Erythroblast (primary cell): Measurements from ENCODE around the gene MYL9.
"Not testable (repeated sequence)": the region's sequence is repeated elsewhere in the genome, so short reads cannot be mapped to it uniquely, and the experiment has no call there.

Experiments used
- DNase-seq, 2 experiments: peaks; one replicate each; lab custom pipeline; 2025; lab: John Stamatoyannopoulos, UW
- GATA1 ChIP-seq: IDR thresholded peaks from 2 replicates; pipeline ENCODE4 v1.6.1; 2011; ENCODE audit warnings: low read depth, mild to moderate bottlenecking, control low read depth, low read length, moderate library complexity
- POLR2A ChIP-seq: IDR thresholded peaks from 2 replicates; pipeline ENCODE4 v1.6.1; 2011; ENCODE audit warnings: mild to moderate bottlenecking, low read length

Gene MYL9

GRCh38 chr20:36549942-36550789 lies 8.8 kb downstream of the MYL9 start:
- DNase-seq = no peak
- TF ChIP-seq POLR2A = no peak
- no peak for TF ChIP-seq GATA1

DNA sequence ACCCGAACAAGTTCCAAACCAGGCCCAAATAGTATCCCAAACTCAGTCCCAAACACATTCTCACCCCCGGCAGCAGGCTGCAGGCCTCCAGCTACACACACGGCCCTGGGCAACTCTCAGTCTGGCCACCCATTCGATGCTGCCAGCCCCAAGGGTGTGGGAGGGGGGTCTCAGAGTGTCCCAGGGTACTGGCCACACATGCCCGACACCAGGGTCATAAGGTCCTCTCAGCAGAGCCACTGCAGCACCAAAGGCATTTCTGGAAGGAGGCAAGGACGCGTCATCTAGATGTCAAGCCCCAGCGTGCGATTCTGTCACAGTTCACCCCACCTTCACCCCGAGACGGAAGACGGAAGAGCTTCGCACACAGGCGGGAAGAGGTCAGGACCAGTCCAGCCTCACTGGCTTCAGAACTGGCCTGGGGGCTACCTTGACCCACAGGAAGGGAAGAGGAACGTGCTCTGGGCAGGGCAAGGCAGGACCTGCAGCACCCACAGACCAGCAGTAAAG lies 9.5 kb downstream of the MYL9 start:
- no peak for DNase-seq
- no peak for TF ChIP-seq GATA1
- no peak for TF ChIP-seq POLR2A

GRCh38 chr20:36555248-36555647 lies 13.9 kb downstream of the MYL9 start:
- TF ChIP-seq GATA1 (no peak), POLR2A (no peak)
- DNase-seq = no peak

- DNase-seq = no peak
- TF ChIP-seq GATA1 (no peak), POLR2A (no peak)
Observed at GRCh38 chr20:36562724-36563123, 21.4 kb downstream of the MYL9 start.

DNA sequence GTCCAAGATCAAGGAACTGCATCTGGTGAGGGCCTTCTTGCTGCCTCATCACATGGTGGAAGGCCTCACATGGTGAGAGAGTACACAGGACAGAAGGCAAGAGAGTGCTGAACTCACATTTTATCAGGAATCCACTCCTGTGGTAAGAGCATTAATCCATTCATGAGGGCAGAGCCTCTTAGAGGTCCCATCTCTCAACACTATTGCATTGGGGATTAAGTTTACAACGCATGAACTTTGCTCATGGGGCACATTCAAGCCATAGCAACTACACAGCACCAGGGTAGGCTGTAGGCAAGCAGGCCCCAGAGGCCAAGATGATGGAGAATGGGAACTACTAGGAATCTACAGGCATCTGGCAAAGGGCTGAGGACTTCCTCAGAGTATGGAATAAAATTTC lies 22.1 kb downstream of the MYL9 start:
- DNase-seq = no peak
- TF ChIP-seq GATA1 (no peak), POLR2A (no peak)

DNA sequence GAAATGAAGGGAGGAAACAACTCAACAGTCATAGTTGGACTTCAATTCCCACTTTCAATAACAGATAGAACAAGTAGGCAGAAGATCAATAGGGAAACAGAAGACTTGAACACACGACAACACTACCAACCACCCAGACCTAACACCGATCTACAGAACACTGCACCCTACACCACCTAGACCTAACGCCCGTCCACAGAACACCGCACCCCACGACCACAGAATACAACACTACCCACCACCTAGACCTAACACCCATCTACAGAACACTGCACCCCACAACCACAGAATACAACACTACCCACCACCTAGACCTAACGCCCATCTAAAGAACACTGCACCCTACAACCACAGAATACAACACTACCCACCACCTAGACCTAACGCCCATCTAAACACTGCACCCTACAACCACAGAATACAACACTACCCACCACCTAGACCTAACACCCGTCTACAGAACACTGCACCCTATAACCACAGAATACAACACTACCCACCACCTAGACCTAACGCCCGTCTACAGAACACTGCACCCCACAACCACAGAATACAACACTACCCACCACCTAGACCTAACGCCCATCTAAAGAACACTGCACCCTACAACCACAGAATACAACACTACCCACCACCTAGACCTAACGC lies 22.9 kb downstream of the MYL9 start:
- not testable (repeated sequence) for DNase-seq

- not testable (repeated sequence) for DNase-seq
Observed at GRCh38 chr20:36564726-36565121, 23.4 kb downstream of the MYL9 start.

- DNase-seq = no peak
- TF ChIP-seq GATA1 (no peak), POLR2A (no peak)
Observed at GRCh38 chr20:36565520-36565919, 24.2 kb downstream of the MYL9 start.

GRCh38 chr20:36569847-36570429 lies 28.6 kb downstream of the MYL9 start:
- TF ChIP-seq GATA1 = no peak
- TF ChIP-seq POLR2A = no peak
- no peak for DNase-seq

- no peak for DNase-seq
- TF ChIP-seq POLR2A (no peak), GATA1 (no peak)
Observed at GRCh38 chr20:36571564-36572504, 30.5 kb downstream of the MYL9 start.

- peak; percentile 52 to 53 for DNase-seq
- TF ChIP-seq GATA1 = no peak
- no peak for TF ChIP-seq POLR2A
Observed at GRCh38 chr20:36572701-36573102, 31.4 kb downstream of the MYL9 start.

DNA sequence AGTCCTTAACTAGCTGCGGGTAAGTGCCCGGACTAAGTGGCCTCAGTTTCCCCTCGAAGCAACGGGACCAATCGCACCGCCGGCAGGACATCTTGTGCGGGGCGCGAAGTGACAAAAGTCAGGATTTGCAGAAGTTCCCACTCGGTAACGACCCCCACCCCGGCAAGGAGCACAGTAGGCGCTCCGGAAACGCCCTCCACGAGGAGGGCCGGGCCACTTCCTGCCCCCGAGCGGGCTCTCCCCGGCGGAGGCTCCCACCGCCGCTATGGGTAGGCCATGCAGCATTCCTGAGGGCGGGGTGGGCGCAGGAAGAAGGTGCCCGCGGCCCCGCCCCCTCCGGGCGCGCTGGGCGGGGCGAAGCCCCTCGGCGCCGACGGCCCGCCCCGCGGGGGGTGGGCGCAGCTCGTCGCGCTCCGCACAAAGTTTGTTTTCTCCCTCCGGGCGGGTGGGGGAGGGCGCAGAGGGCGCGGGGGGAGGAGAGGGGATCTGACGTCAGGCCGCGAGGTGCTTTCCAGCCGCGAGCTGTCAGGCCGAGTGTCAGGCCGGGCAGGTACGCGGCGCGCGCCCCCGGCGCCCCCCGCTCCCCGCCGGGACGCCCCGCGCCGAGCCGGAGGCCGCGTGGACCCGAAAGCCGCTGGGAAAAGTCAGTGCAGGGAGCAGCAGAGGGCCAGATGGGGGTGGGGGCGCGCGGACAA lies 31.9 kb downstream of the MYL9 start, which contains the start of gene TGIF2:
TSS of gene TGIF2 (plus strand) at position 495 of the 695 bp plus-strand sequence. CDS start 5,178 bp downstream, outside the sequence.
- peak; percentile 70 to 74 for DNase-seq

More for the DNA sequence above, 31.9 kb downstream of the MYL9 start, which contains the start of gene TGIF2:
- no peak for TF ChIP-seq POLR2A
- no peak for TF ChIP-seq GATA1
